Mesenchymal stem cell (in vitro differentiated cells and primary cell): ENCODE data around the gene SETSIP.

ENCODE experiments used
- DNase-seq: peaks from one replicate; pipeline ENCODE4 v3.0.0-alpha.2; 2013
- H2AFZ ChIP-seq: one replicate; pipeline ENCODE4 v1.6.1; 2013; ENCODE audit warnings: low read depth, mild to moderate bottlenecking, control low read depth, inconsistent platforms, low read length, moderate library complexity
- H2AK5ac ChIP-seq: 2 replicates; pipeline ENCODE4 v1.6.1; 2013; ENCODE audit warnings: low read length, moderate library complexity, mild to moderate bottlenecking, inconsistent platforms; ENCODE audit not compliant: severe bottlenecking
- H2BK120ac ChIP-seq: one replicate; pipeline ENCODE4 v1.6.1; 2013; ENCODE audit warnings: low read depth, mild to moderate bottlenecking, inconsistent platforms, low read length, moderate library complexity
- H2BK12ac ChIP-seq, 2 experiments: one replicate each; pipeline ENCODE4 v1.6.1; 2013; ENCODE audit warnings: inconsistent platforms in 2 of 2, low read length in 2 of 2, mild to moderate bottlenecking in 2 of 2, moderate library complexity in 2 of 2, control low read depth in 1 of 2
- H2BK15ac ChIP-seq: one replicate; pipeline ENCODE4 v1.6.1; 2013; ENCODE audit warnings: mild to moderate bottlenecking, low read depth, inconsistent platforms; ENCODE audit not compliant: poor library complexity, severe bottlenecking
- H2BK5ac ChIP-seq: 2 replicates; pipeline ENCODE4 v1.6.1; 2013; ENCODE audit warnings: low read depth, mild to moderate bottlenecking, low read length, control low read depth, inconsistent platforms; ENCODE audit not compliant: poor library complexity, severe bottlenecking
- H3K14ac ChIP-seq, 2 experiments: one replicate each; pipeline ENCODE4 v1.6.1; 2013; ENCODE audit warnings: inconsistent platforms in 2 of 2, low read length in 2 of 2, control low read depth in 1 of 2, mild to moderate bottlenecking in 1 of 2, moderate library complexity in 1 of 2
- H3K18ac ChIP-seq, 2 experiments: one replicate each; pipeline ENCODE4 v1.6.1; 2013; ENCODE audit warnings: inconsistent platforms in 2 of 2, low read length in 2 of 2, control low read depth in 1 of 2, low read depth in 1 of 2, mild to moderate bottlenecking in 1 of 2
- H3K23ac ChIP-seq, 2 experiments: one replicate each; pipeline ENCODE4 v1.6.1; 2013; ENCODE audit warnings: inconsistent platforms in 2 of 2, low read length in 2 of 2, mild to moderate bottlenecking in 2 of 2, moderate library complexity in 2 of 2, control low read depth in 1 of 2
- H3K27ac ChIP-seq: 2 replicates; pipeline ENCODE4 v1.5.1; 2013; ENCODE audit warnings: mild to moderate bottlenecking, moderate library complexity, low read length, control low read depth, inconsistent platforms; ENCODE audit not compliant: poor library complexity, severe bottlenecking
- H3K27me3 ChIP-seq, 2 experiments: 2 replicates each; pipeline versions ENCODE4 v1.6.1 to v1.7.0; 2013; ENCODE audit warnings: low read length in 2 of 2, mild to moderate bottlenecking in 2 of 2, moderate library complexity in 2 of 2, control low read depth in 1 of 2, inconsistent platforms in 1 of 2; ENCODE audit not compliant: control insufficient read depth in 1 of 2, insufficient read depth in 1 of 2
- H3K36me3 ChIP-seq, 2 experiments: 2 replicates each; pipeline versions ENCODE4 v1.6.1 to v1.7.0; 2013; ENCODE audit warnings: low read length in 2 of 2, control low read depth in 1 of 2, inconsistent platforms in 1 of 2, low read depth in 1 of 2, mild to moderate bottlenecking in 1 of 2; ENCODE audit not compliant: insufficient read depth in 2 of 2, control insufficient read depth in 1 of 2
- H3K4ac ChIP-seq, 2 experiments: one replicate each; pipeline ENCODE4 v1.6.1; 2013; ENCODE audit warnings: inconsistent platforms in 2 of 2, low read length in 2 of 2, mild to moderate bottlenecking in 2 of 2, moderate library complexity in 2 of 2, control low read depth in 1 of 2, low read depth in 1 of 2
- H3K4me1 ChIP-seq: 2 replicates; pipeline ENCODE4 v1.6.1; 2013; ENCODE audit warnings: low read depth, low read length, control low read depth; ENCODE audit not compliant: control insufficient read depth, insufficient read depth
- H3K4me2 ChIP-seq: 2 replicates; pipeline ENCODE4 v1.6.1; 2013; ENCODE audit warnings: low read length, mild to moderate bottlenecking, inconsistent platforms; ENCODE audit not compliant: poor library complexity, severe bottlenecking
- H3K4me3 ChIP-seq, 2 experiments: 2 replicates each; pipeline versions ENCODE4 v1.5.1 to v1.7.0; 2013; ENCODE audit warnings: low read length in 2 of 2, mild to moderate bottlenecking in 2 of 2, control low read depth in 1 of 2, low read depth in 1 of 2; ENCODE audit not compliant: insufficient read depth in 1 of 2
- H3K79me1 ChIP-seq: replicated peaks from 2 replicates; pipeline ENCODE4 v1.6.1; 2013; ENCODE audit warnings: mild to moderate bottlenecking, control low read depth, low read length, inconsistent platforms; ENCODE audit not compliant: poor library complexity, severe bottlenecking
- H3K9ac ChIP-seq: 2 replicates; pipeline ENCODE4 v1.7.0; 2013; ENCODE audit warnings: mild to moderate bottlenecking, low read length, moderate library complexity
- H3K9me3 ChIP-seq: 2 replicates; pipeline ENCODE4 v1.7.0; 2013; ENCODE audit warnings: mild to moderate bottlenecking, low read length; ENCODE audit not compliant: control insufficient read depth
- H4K8ac ChIP-seq: one replicate; pipeline ENCODE4 v1.6.1; 2013; ENCODE audit warnings: inconsistent platforms, mild to moderate bottlenecking, low read length, moderate library complexity
- H4K91ac ChIP-seq: one replicate; pipeline ENCODE4 v1.6.1; 2013; ENCODE audit warnings: mild to moderate bottlenecking, low read length, inconsistent platforms
- WGBS: methylation state at CpG from one replicate; pipeline ENCODE4 v1.1.7; 2013; ENCODE audit warnings: mixed read lengths; 5-methylcytosine and 5-hydroxymethylcytosine counted together

Gene SETSIP

GRCh38 chr1:92108631-92109030 lies 33.4 kb upstream of the SETSIP start:
- Histone ChIP-seq H3K9ac (no peak overlapping the region), H3K23ac (no peak overlapping the region), H2AFZ (no peak overlapping the region), H3K4me3 (no peak overlapping the region), H3K27me3 (no peaks in the 10 kb centered on the region), H3K36me3 (peaks cover 0 to 6% of the 10 kb centered on the region in 2 experiments), H3K27ac (no peak overlapping the region), H3K4me1 (no peaks in the 10 kb centered on the region), H2BK12ac (no peak overlapping the region), H2BK5ac (no peak overlapping the region), H4K91ac (no peak overlapping the region), H4K8ac (no peak overlapping the region), H3K9me3 (no peaks in the 10 kb centered on the region), H3K4ac (no peak overlapping the region), H3K18ac (no peak overlapping the region), H3K4me2 (no peak overlapping the region), H2BK15ac (no peak overlapping the region), H2BK120ac (no peak overlapping the region), H2AK5ac (no peak overlapping the region), H3K79me1 (no peaks in the 10 kb centered on the region), H3K14ac (no peak overlapping the region)
- no CpG with 5 or more reads among the region's 2 CpGs for WGBS
- no peak for DNase-seq

- H2BK12ac ChIP-seq = no peak overlapping the region
- H3K18ac ChIP-seq = no peak overlapping the region
- no peaks in the 10 kb centered on the region for H3K9me3 ChIP-seq
- H2AK5ac ChIP-seq = no peak overlapping the region
- no peak for DNase-seq
- H2BK15ac ChIP-seq = no peak overlapping the region
- no peak overlapping the region for H3K27ac ChIP-seq
- no peaks in the 10 kb centered on the region for H3K79me1 ChIP-seq
- no peak overlapping the region for H4K8ac ChIP-seq
- no peak overlapping the region for H3K14ac ChIP-seq
- H3K4me3 ChIP-seq = no peak overlapping the region
- H2BK120ac ChIP-seq = no peak overlapping the region
- WGBS = 80% methylated on average over 1 of the region's 3 CpGs
- no peak overlapping the region for H3K23ac ChIP-seq
- no peak overlapping the region for H3K4me2 ChIP-seq
- H3K4me1 ChIP-seq = no peaks in the 10 kb centered on the region
- no peak overlapping the region for H3K4ac ChIP-seq
- H3K9ac ChIP-seq = no peak overlapping the region
- no peak overlapping the region for H2AFZ ChIP-seq
- H4K91ac ChIP-seq = no peak overlapping the region
- H3K27me3 ChIP-seq = no peaks in the 10 kb centered on the region
- peaks cover 0 to 12% of the 10 kb centered on the region in 2 experiments for H3K36me3 ChIP-seq
- no peak overlapping the region for H2BK5ac ChIP-seq
Measured at GRCh38 chr1:92105546-92106081, 30.4 kb upstream of the SETSIP start.

GRCh38 chr1:92096317-92096716 lies 21.1 kb upstream of the SETSIP start:
- Histone ChIP-seq H3K9ac (no peak overlapping the region), H3K4me2 (no peak overlapping the region), H2BK5ac (no peak overlapping the region), H3K4ac (no peak overlapping the region), H3K36me3 (no peaks in the 10 kb centered on the region), H3K27me3 (no peaks in the 10 kb centered on the region), H3K23ac (no peak overlapping the region), H2BK12ac (no peak overlapping the region), H3K79me1 (peaks cover 1% of the 10 kb centered on the region), H2BK15ac (no peak overlapping the region), H2AK5ac (no peak overlapping the region), H3K14ac (no peak overlapping the region), H3K27ac (no peak overlapping the region), H4K91ac (no peak overlapping the region), H4K8ac (no peak overlapping the region), H3K4me1 (no peaks in the 10 kb centered on the region), H2BK120ac (no peak overlapping the region), H3K9me3 (no peaks in the 10 kb centered on the region), H3K18ac (no peak overlapping the region), H3K4me3 (no peak overlapping the region), H2AFZ (no peak overlapping the region)
- DNase-seq = no peak

GRCh38 chr1:92095874-92096273 lies 20.7 kb upstream of the SETSIP start:
- no peak overlapping the region for H3K27ac ChIP-seq
- WGBS = 93% methylated on average over 5 of the region's 5 CpGs

More at GRCh38 chr1:92095874-92096273, 20.7 kb upstream of the SETSIP start:
- no peak overlapping the region for H3K18ac ChIP-seq
- no peak overlapping the region for H3K9ac ChIP-seq
- no peaks in the 10 kb centered on the region for H3K36me3 ChIP-seq
- H4K91ac ChIP-seq = no peak overlapping the region
- H2BK12ac ChIP-seq = no peak overlapping the region
- peaks cover 1% of the 10 kb centered on the region for H3K79me1 ChIP-seq
- no peaks in the 10 kb centered on the region for H3K4me1 ChIP-seq
- no peak overlapping the region for H3K14ac ChIP-seq
- no peak overlapping the region for H3K4ac ChIP-seq
- H4K8ac ChIP-seq = no peak overlapping the region
- H2BK120ac ChIP-seq = no peak overlapping the region
- H2AK5ac ChIP-seq = no peak overlapping the region
- no peak overlapping the region for H2BK5ac ChIP-seq
- H3K27me3 ChIP-seq = no peaks in the 10 kb centered on the region
- H2AFZ ChIP-seq = no peak overlapping the region
- H3K4me2 ChIP-seq = no peak overlapping the region
- H3K4me3 ChIP-seq = no peak overlapping the region
- DNase-seq = no peak
- no peak overlapping the region for H2BK15ac ChIP-seq
- H3K9me3 ChIP-seq = no peaks in the 10 kb centered on the region
- H3K23ac ChIP-seq = no peak overlapping the region
